GM18511 (cell line): ENCODE results near the gene INPP5D.
A peak's percentile ranks its signal among the peaks of the same experiment; 100 is the strongest.
"Not testable (repeated sequence)": the region's sequence is repeated elsewhere in the genome, so short reads cannot be mapped to it uniquely, and the experiment has no call there.

Source experiments
- ATAC-seq: cut with Tn5 transposase; IDR thresholded peaks from one replicate; pipeline ENCODE4 v1.9.1; 2021; ENCODE audit warnings: mild to moderate bottlenecking, moderate library complexity; ENCODE audit not compliant: unreplicated experiment

Gene INPP5D

GRCh38 chr2:233200790-233201189 lies 140.6 kb downstream of the INPP5D start:
- ATAC-seq = not testable (repeated sequence)

- ATAC-seq = no peak
These were observed 141.3 kb downstream of the INPP5D start for GRCh38 chr2:233201258-233202013.

- no peak for ATAC-seq
These were observed 142.4 kb downstream of the INPP5D start for GRCh38 chr2:233202531-233202944.

GRCh38 chr2:233203060-233203459 lies 142.9 kb downstream of the INPP5D start:
- ATAC-seq = no peak

GRCh38 chr2:233204286-233204936 lies 144.3 kb downstream of the INPP5D start:
- ATAC-seq = no peak

GRCh38 chr2:233208382-233209116 lies 148.4 kb downstream of the INPP5D start:
- ATAC-seq = no peak

GRCh38 chr2:233209117-233209532 lies 149.0 kb downstream of the INPP5D start:
- no peak for ATAC-seq

GRCh38 chr2:233209533-233210171 lies 149.5 kb downstream of the INPP5D start:
- no peak for ATAC-seq

GRCh38 chr2:233210281-233210680 lies 150.1 kb downstream of the INPP5D start:
- no peak for ATAC-seq

- ATAC-seq = no peak
These were observed 150.9 kb downstream of the INPP5D start for GRCh38 chr2:233210843-233211547.

- ATAC-seq = no peak
These were observed 151.4 kb downstream of the INPP5D start for GRCh38 chr2:233211548-233211895.

- ATAC-seq = no peak
These were observed 152.9 kb downstream of the INPP5D start for GRCh38 chr2:233213011-233213410.

- ATAC-seq = no peak
These were observed 153.8 kb downstream of the INPP5D start for GRCh38 chr2:233213975-233214374.

GRCh38 chr2:233217892-233218377 lies 157.8 kb downstream of the INPP5D start:
- ATAC-seq = no peak

- ATAC-seq = no peak
These were observed 158.7 kb downstream of the INPP5D start for GRCh38 chr2:233218836-233219235.

- ATAC-seq = no peak
These were observed 159.7 kb downstream of the INPP5D start for GRCh38 chr2:233219848-233220247.

GRCh38 chr2:233221378-233222063 lies 161.4 kb downstream of the INPP5D start:
- no peak for ATAC-seq

GRCh38 chr2:233223059-233223894 lies 163.1 kb downstream of the INPP5D start:
- peak; percentile 90 for ATAC-seq
